A204.1 (cell line): ENCODE results near the gene SSH2.

ENCODE experiments used
- FAIRE-seq: peaks from 2 replicates; lab custom pipeline; 2012; peaks lifted over from hg19 to GRCh38; lab: Jason Lieb, UNC

SSH2 gene

GRCh38 chr17:29620779-29621500 is 309.1 kb downstream of the SSH2 start:
- no peak for FAIRE-seq

- FAIRE-seq, result no peak
Measured at GRCh38 chr17:29620271-29620670, 309.8 kb downstream of the SSH2 start.

- FAIRE-seq, result no peak
Measured at GRCh38 chr17:29619251-29619650, 310.8 kb downstream of the SSH2 start.

- FAIRE-seq, result no peak
Measured at GRCh38 chr17:29618272-29619065, 311.6 kb downstream of the SSH2 start.

GRCh38 chr17:29617481-29618271 is 312.4 kb downstream of the SSH2 start:
- no peak for FAIRE-seq

GRCh38 chr17:29617125-29617480 is 312.9 kb downstream of the SSH2 start:
- FAIRE-seq, result no peak

GRCh38 chr17:29616300-29617048 is 313.6 kb downstream of the SSH2 start:
- FAIRE-seq, result no peak

GRCh38 chr17:29615492-29616299 is 314.3 kb downstream of the SSH2 start:
- FAIRE-seq, result no peak

GRCh38 chr17:29615048-29615385 is 315.0 kb downstream of the SSH2 start:
- no peak for FAIRE-seq

- FAIRE-seq, result no peak
Measured at GRCh38 chr17:29614349-29615047, 315.5 kb downstream of the SSH2 start.

- FAIRE-seq, result no peak
Measured at GRCh38 chr17:29613856-29614255, 316.2 kb downstream of the SSH2 start.

GRCh38 chr17:29613352-29613837 is 316.6 kb downstream of the SSH2 start:
- FAIRE-seq, result no peak

GRCh38 chr17:29612404-29613280 is 317.4 kb downstream of the SSH2 start:
- FAIRE-seq, result no peak

- no peak for FAIRE-seq
Measured at GRCh38 chr17:29612094-29612403, 318.0 kb downstream of the SSH2 start.

- no peak for FAIRE-seq
Measured at GRCh38 chr17:29611351-29612093, 318.5 kb downstream of the SSH2 start.

GRCh38 chr17:29610395-29610794 is 319.6 kb downstream of the SSH2 start:
- FAIRE-seq, result no peak

- no peak for FAIRE-seq
Measured at GRCh38 chr17:29608986-29609385, 321.0 kb downstream of the SSH2 start.

- no peak for FAIRE-seq
Measured at GRCh38 chr17:29607557-29608195, 322.4 kb downstream of the SSH2 start.
